MM.1S (cell line): ENCODE data around the gene ITLN2.

Experiments used
- EZH2 ChIP-seq: fragments of 300-600 bp; sonication (generic); optimal IDR thresholded peaks from 2 replicates; pipeline ENCODE3; 2017; ENCODE audit warnings: low read depth, mild to moderate bottlenecking, antibody characterized with exemption, low read length, mixed read lengths
- EZH2phosphoT487 ChIP-seq: fragments of 300-600 bp; sonication (generic); IDR thresholded peaks from 2 replicates; pipeline ENCODE4 v1.6.1; 2018; ENCODE audit warnings: antibody characterized with exemption, low read length
- TF ChIP-seq, protein P1 (sequence below): fragments of 300-600 bp; sonication (generic); IDR thresholded peaks from 2 replicates; pipeline ENCODE4 v1.5.1; 2016; ENCODE audit warnings: antibody characterized with exemption, low read length, mixed read lengths

- TF ChIP-seq, protein P1, sequence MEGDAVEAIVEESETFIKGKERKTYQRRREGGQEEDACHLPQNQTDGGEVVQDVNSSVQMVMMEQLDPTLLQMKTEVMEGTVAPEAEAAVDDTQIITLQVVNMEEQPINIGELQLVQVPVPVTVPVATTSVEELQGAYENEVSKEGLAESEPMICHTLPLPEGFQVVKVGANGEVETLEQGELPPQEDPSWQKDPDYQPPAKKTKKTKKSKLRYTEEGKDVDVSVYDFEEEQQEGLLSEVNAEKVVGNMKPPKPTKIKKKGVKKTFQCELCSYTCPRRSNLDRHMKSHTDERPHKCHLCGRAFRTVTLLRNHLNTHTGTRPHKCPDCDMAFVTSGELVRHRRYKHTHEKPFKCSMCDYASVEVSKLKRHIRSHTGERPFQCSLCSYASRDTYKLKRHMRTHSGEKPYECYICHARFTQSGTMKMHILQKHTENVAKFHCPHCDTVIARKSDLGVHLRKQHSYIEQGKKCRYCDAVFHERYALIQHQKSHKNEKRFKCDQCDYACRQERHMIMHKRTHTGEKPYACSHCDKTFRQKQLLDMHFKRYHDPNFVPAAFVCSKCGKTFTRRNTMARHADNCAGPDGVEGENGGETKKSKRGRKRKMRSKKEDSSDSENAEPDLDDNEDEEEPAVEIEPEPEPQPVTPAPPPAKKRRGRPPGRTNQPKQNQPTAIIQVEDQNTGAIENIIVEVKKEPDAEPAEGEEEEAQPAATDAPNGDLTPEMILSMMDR = no peak
- TF ChIP-seq EZH2 = no peak
- no peak for TF ChIP-seq EZH2phosphoT487
Observed at GRCh38 chr1:161000736-161001480, 46.3 kb upstream of the ITLN2 start.
